Heart right ventricle (tissue), 16 donors: Measurements from ENCODE around the gene OR6P1. TPM values are rescaled to one million over a fixed set of nuclear protein-coding genes. Genes with fewer than 3 reads are reported as not detected.

ENCODE experiments used
- ATAC-seq, 8 donors: fragments of 200-7000 bp; cut with Tn5 transposase; one replicate each; pipeline ENCODE4 v1.9.1; 2020; ENCODE audit warnings: mild to moderate bottlenecking in 8 of 8, moderate library complexity in 8 of 8, moderate number of reproducible peaks in 1 of 8
- DNase-seq, 2 donors: peaks; one replicate each; pipeline ENCODE4 v3.0.0-alpha.2; 2020
- H3K27ac ChIP-seq, 10 donors: fragments of 200-600 bp; sonication (generic) in 2 of 10; one replicate each; pipeline versions ENCODE4 v1.5.0 to v1.8.0; 2020 to 2022; ENCODE audit warnings: mild to moderate bottlenecking in 3 of 10
- H3K27me3 ChIP-seq, 7 donors: fragments of 200-600 bp; one replicate each; pipeline ENCODE4 v1.8.0; 2021 to 2022; ENCODE audit warnings: mild to moderate bottlenecking in 2 of 7
- H3K36me3 ChIP-seq, 9 donors: fragments of 200-600 bp; sonication (generic) in 1 of 9; one replicate each; pipeline versions ENCODE4 v1.5.0 to v1.8.0; 2020 to 2022; ENCODE audit warnings: mild to moderate bottlenecking in 2 of 9
- H3K4me1 ChIP-seq, 9 donors: fragments of 200-600 bp; sonication (generic) in 1 of 9; one replicate each; pipeline versions ENCODE4 v1.5.0 to v1.8.0; 2020 to 2022; ENCODE audit warnings: mild to moderate bottlenecking in 4 of 9
- H3K4me3 ChIP-seq, 10 donors: fragments of 200-600 bp; sonication (generic) in 2 of 10; one replicate each; pipeline versions ENCODE4 v1.5.0 to v1.8.0; 2020 to 2022; ENCODE audit warnings: mild to moderate bottlenecking in 7 of 10, moderate library complexity in 2 of 10
- H3K9me3 ChIP-seq, 11 donors: fragments of 200-600 bp in 10 of 11; sonication (generic) in 2 of 11; one replicate each; pipeline versions ENCODE4 v1.5.0 to v1.8.0; 2013 to 2022; ENCODE audit warnings: mild to moderate bottlenecking in 2 of 11, control low read depth in 1 of 11, moderate library complexity in 1 of 11
- CTCF ChIP-seq, 9 donors: fragments of 200-600 bp; sonication (generic) in 2 of 9; IDR thresholded peaks; one replicate each; pipeline versions ENCODE4 v1.5.0 to v1.8.0; 2021 to 2022; ENCODE audit warnings: antibody characterized with exemption in 9 of 9, mild to moderate bottlenecking in 5 of 9, moderate library complexity in 1 of 9
- WGBS, 2 donors: extraction: QIAGEN DNeasy Blood & Tissue Kit; methylation state at CpG; one replicate each; pipeline ENCODE4 v1.1.7; 2013; ENCODE audit warnings: inconsistent platforms in 1 of 2; 5-methylcytosine and 5-hydroxymethylcytosine counted together
- intact Hi-C, 10 donors: fragments of 100-400 bp; cut with DNase I; formaldehyde crosslinking; loops; one replicate each; pipeline versions ENCODE4 v1.11.1 to v1.14.2; 2022
- polyA plus RNA-seq, 2 donors: library from polyadenylated mRNA; stranded (reverse); fragments of 200-250 nt; gene quantifications; one replicate each; pipeline ENCODE4 v1.2.3, GENCODE V29; 2013
- total RNA-seq, 10 donors: library from RNA; stranded (reverse); fragmentation: NEBNext Ultra II Directional in 3 of 10; extraction: Animal tissue kit (Norgen Biotek cat#: 25700) in 3 of 10; gene quantifications; one replicate each; pipeline versions ENCODE4 v1.2.1 to v1.2.4, GENCODE V29; 2021 to 2023
- donor health status: Arrhythmogenic right ventricular cardiomyopathy.
- donor health status: ischemic (EF 13 %, LVEDD 7.1; RV severe dilation, severe dysfunction).
- donor health status: healthy with polysubstance abuse.
- donor health status: DM: no; HTN: yes; CAD: no.
- donor health status: DM: no; HTN: no; CAD: no.
- donor health status: ischemic (EF 25% LVEDD 6.9; RV normal size, moderate dysfunction).
- donor health status: ischemic (EF 25% LVEDD 5.7; RV mildly dilated, moderate dysfunction).
- donor health status: healthy.
- donor health status: DM: yes; HTN: yes; CAD: no.
- donor health status: Ischemic cardiomyopathy.
- donor health status: ischemic (EF 35%, LVEDD 5.7; RV mildly dilated, moderate dysfunction).
- donor health status: nonischemic (EF 11% LVEDD 7.7; RV severe dilation, severe dysfunction).
- donor health status: DM: yes; HTN: yes; CAD: no.
- donor health status: PGD.
- donor health status: ischemic (EF 29% LVEDD 5.4; RV normal size, mild dysfunction).
- donor health status: nonischemic (EF 23%, LVEDD 6.1; RV moderate dilation, normal function).

The OR6P1 gene
- total and polyA plus RNA-seq, 12 donors, result not detected

- Histone ChIP-seq H3K27ac (no peak within 1 kb of the TSS), H3K27me3 (no peaks in the 10 kb centered on the region), H3K9me3 (no peaks in the 10 kb centered on the region), H3K4me3 (no peak within 1 kb of the TSS), H3K36me3 (no peaks in the 10 kb centered on the region), H3K4me1 (no peaks in the 10 kb centered on the region)
- 79 to 83% methylated on average over 1 of the region's 1 CpG for WGBS, 2 donors
- ATAC-seq (no peak), DNase-seq (no peak)
- intact Hi-C loops, result no loop called here
- TF ChIP-seq CTCF (IDR thresholded peaks at IDR 0.05), result no peak
These were observed 9.4 kb upstream of the OR6P1 start, which contains the start of gene OR10X1 for GRCh38 chr1:158579733-158580132. Gene OR10X1 (minus strand): TSS chr1:158579899. CDS start chr1:158579899, 0 bp downstream.

DNA sequence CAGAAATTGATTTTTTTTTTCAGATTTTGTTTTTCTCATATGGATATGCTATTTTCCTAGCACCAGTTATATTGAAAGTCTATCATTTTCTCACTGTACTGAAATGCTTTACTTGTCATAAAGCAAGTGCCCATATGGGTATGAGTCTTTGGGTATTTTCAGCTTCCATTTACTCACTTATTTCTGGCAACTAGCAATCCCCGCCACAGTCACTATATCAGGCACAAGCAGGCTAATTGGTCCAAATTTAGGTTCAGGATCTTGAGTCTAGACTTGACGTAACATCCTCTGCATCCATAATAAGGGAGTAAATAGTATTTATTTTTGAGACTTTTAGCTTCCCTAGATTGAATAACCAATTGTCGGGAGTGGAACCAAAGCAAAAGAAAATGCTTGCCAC, 7.2 kb upstream of the OR6P1 start:
- Histone ChIP-seq H3K4me1 (no peaks in the 10 kb centered on the region), H3K9me3 (no peaks in the 10 kb centered on the region), H3K27ac (no peak overlapping the region), H3K27me3 (no peaks in the 10 kb centered on the region), H3K4me3 (no peak overlapping the region), H3K36me3 (no peaks in the 10 kb centered on the region)
- ATAC-seq (no peak), DNase-seq (no peak)
- no peak for TF ChIP-seq CTCF (IDR thresholded peaks at IDR 0.05)
- intact Hi-C loops, result no loop called here
- WGBS, 2 donors, result 84 to 89% methylated on average over 3 of the region's 3 CpGs

GRCh38 chr1:158572226-158572625, 1.8 kb upstream of the OR6P1 start:
- Histone ChIP-seq H3K27me3 (no peaks in the 10 kb centered on the region), H3K36me3 (no peaks in the 10 kb centered on the region), H3K4me1 (no peaks in the 10 kb centered on the region), H3K27ac (no peak overlapping the region), H3K4me3 (no peak overlapping the region), H3K9me3 (no peaks in the 10 kb centered on the region)
- no peak for TF ChIP-seq CTCF (IDR thresholded peaks at IDR 0.05)
- intact Hi-C loops, result no loop called here
- no peak for ATAC-seq
- DNase-seq, result no peak
- WGBS, 2 donors, result 87 to 91% methylated on average over 1 of the region's 1 CpG

DNA sequence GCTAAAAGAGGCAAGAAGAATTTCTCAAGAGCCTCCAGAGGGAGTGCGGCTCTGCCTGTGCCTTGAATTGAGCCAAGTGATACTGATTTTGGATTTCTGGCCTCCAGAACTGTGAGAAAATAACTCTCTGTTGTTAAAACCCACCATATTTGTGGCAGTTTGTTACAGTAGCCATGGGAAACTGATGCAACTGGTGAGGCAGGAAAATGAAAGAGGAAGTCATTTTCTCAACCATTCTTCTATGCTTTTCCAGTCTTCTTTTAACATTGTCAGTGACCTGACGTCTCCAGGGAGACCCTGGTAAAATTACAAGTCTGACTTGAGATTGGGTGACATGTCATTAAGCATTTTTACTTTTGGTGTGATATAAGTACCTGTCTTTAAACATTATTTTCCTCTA, 5.8 kb downstream of the OR6P1 start:
- Histone ChIP-seq H3K9me3 (no peaks in the 10 kb centered on the region), H3K27ac (no peak overlapping the region), H3K27me3 (no peaks in the 10 kb centered on the region), H3K4me1 (peaks cover 0 to 8% (median 0%) of the 10 kb centered on the region in 9 donors), H3K36me3 (no peaks in the 10 kb centered on the region), H3K4me3 (no peak overlapping the region)
- no peak for TF ChIP-seq CTCF (IDR thresholded peaks at IDR 0.05)
- intact Hi-C loops, result no loop called here
- no peak for ATAC-seq
- DNase-seq, result no peak
- 63 to 76% methylated on average over 2 of the region's 2 CpGs for WGBS, 2 donors
